MCF 10A (cell line): ENCODE data around the gene GSTT2. TPM values are rescaled to one million over a fixed set of nuclear protein-coding genes. Genes with fewer than 3 reads are reported as not detected.

ENCODE experiments used
- BruUV-seq: library from RNA; stranded (reverse); fragments of 400-500 nt; replicated peaks from 2 replicates; lab custom pipeline; 2021; lab: Mats Ljungman, UMichigan
- CTCF ChIA-PET: fragments of 300-600 bp; sonication (Branson Sonifier 250); formaldehyde crosslinking; extraction: SDS; loops from one replicate; lab custom pipeline; 2021; ENCODE audit warnings: antibody characterized with exemption, inconsistent platforms; lab: Yijun Ruan, JAX
- POLR2A ChIA-PET: fragments of 300-600, 350-650 bp; sonication (Branson Sonifier 250); formaldehyde crosslinking; extraction: SDS; loops from one replicate; lab custom pipeline; 2020; ENCODE audit warnings: antibody characterized with exemption, inconsistent platforms; lab: Yijun Ruan, JAX
- DNase-seq: peaks from one replicate; pipeline ENCODE4 v3.0.0-alpha.2; 2018; ENCODE audit not compliant: unreplicated experiment
- H3K27ac Mint-ChIP-seq: one replicate; pipeline ENCODE4 v1.8.0; 2022; ENCODE audit warnings: mild to moderate bottlenecking, low read depth, mixed read lengths; ENCODE audit not compliant: unreplicated experiment
- H3K27me3 Mint-ChIP-seq: one replicate; pipeline ENCODE4 v1.8.0; 2022; ENCODE audit warnings: mixed read lengths; ENCODE audit not compliant: insufficient read depth, unreplicated experiment
- H3K36me3 Mint-ChIP-seq: one replicate; pipeline ENCODE4 v1.8.0; 2022; ENCODE audit warnings: mild to moderate bottlenecking, moderate library complexity, mixed read lengths; ENCODE audit not compliant: insufficient read depth, unreplicated experiment
- H3K4me1 Mint-ChIP-seq: one replicate; pipeline ENCODE4 v1.8.0; 2022; ENCODE audit warnings: mixed read lengths; ENCODE audit not compliant: insufficient read depth, unreplicated experiment
- H3K4me3 Mint-ChIP-seq: one replicate; pipeline ENCODE4 v1.8.0; 2022; ENCODE audit warnings: mild to moderate bottlenecking, moderate library complexity, mixed read lengths; ENCODE audit not compliant: unreplicated experiment
- H3K9me3 Mint-ChIP-seq: one replicate; pipeline ENCODE4 v1.8.0; 2022; ENCODE audit warnings: mixed read lengths; ENCODE audit not compliant: unreplicated experiment
- intact Hi-C: fragments of 100-400 bp; cut with micrococcal nuclease; formaldehyde crosslinking; loops from 2 replicates; pipeline ENCODE4 v1.14.1; 2022
- total RNA-seq: library from RNA; stranded (reverse); gene quantifications from 2 replicates; pipeline ENCODE4 v1.2.3, GENCODE V29; 2022
- TF ChIP-seq, protein P1 (sequence below): fragments of 200-600 bp; IDR thresholded peaks from one replicate; pipeline ENCODE4 v1.8.0; 2022; ENCODE audit warnings: antibody characterized with exemption, mild to moderate bottlenecking; ENCODE audit not compliant: unreplicated experiment

Gene GSTT2
- total RNA-seq, 1 experiment from 2014 or later, result not detected

DNA sequence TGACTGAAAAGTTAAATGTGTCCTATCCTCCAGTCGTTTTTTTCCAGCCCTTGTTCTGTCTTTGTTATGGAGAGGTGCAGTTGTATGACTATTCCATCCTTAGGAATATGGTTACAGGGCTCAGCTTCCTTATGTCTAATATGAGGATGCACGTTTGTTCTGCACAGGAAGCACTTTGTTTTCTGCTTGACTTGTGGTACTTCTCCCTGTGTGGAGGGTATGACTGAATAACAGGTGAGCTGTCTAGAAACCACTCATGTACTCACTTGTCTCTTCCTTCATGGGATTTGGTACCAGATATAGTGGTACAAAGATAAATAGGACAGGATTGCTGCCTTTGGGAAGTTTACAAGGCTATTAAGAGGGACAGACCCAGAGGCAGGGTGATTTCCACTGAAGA is 48.6 kb downstream of the GSTT2 start:
- Mint-ChIP-seq H3K27me3 (no peaks in the 10 kb centered on the region), H3K36me3 (peaks cover 5% of the 10 kb centered on the region), H3K4me3 (no peak overlapping the region), H3K4me1 (no peaks in the 10 kb centered on the region), H3K9me3 (peaks cover 8% of the 10 kb centered on the region), H3K27ac (no peak overlapping the region)
- no TSS peak for BruUV-seq
- DNase-seq, result no peak
- POLR2A ChIA-PET, result interaction anchor here (0.5 kb wide), 1 partner anchor 15 kb away, joined by 4 read pairs; no protein-coding TSS in a partner anchor
- CTCF ChIA-PET, result no interaction called here
- intact Hi-C loops, result no loop called here
- TF ChIP-seq, protein P1, sequence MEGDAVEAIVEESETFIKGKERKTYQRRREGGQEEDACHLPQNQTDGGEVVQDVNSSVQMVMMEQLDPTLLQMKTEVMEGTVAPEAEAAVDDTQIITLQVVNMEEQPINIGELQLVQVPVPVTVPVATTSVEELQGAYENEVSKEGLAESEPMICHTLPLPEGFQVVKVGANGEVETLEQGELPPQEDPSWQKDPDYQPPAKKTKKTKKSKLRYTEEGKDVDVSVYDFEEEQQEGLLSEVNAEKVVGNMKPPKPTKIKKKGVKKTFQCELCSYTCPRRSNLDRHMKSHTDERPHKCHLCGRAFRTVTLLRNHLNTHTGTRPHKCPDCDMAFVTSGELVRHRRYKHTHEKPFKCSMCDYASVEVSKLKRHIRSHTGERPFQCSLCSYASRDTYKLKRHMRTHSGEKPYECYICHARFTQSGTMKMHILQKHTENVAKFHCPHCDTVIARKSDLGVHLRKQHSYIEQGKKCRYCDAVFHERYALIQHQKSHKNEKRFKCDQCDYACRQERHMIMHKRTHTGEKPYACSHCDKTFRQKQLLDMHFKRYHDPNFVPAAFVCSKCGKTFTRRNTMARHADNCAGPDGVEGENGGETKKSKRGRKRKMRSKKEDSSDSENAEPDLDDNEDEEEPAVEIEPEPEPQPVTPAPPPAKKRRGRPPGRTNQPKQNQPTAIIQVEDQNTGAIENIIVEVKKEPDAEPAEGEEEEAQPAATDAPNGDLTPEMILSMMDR, result no peak

DNA sequence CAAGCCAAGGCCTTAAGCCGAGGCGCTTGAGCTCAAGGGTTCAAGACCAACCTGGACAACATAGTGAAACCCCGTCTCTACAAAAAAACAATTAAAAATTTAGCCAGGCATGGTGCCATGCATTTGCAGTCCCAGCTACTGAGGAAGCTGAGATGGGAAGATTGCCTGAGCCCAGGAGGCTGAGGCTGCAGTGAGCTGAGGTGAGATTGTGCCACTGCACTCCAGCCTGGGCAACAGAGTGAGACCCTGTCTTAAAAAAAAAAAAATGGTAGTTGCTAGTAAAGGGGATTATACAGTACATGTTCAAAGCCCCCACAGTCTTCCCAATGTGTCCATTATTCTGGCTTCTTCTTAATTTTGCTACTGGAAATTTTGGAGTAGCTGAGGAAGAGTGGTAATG is 49.4 kb downstream of the GSTT2 start:
- TF ChIP-seq, protein P1, result no peak

DNA sequence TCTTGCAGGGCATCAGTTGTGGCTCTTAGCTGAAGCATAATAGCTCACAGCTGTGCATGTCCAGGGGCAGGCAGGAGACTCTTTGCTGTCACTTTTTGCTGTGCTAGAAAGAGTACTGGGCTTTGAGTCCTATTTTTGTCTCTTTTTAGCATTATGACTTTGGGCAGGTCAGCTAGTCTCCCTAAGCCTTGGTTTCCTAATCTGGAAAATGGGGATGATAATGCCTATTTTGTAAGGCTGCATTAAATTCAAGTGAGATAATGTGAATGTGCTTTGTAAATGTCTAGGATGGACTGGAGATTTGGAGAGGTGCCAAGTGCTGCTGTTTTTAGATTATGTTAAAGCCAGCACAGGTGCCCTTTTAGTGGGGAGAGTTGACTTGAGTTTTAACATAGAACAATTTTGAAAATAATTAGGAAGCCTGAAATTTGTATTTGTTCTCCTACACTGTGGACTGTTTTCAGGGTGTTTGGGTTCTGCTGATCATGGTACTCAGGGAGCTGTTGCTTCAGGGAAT is 50.3 kb downstream of the GSTT2 start:
- peaks cover 6% of the 10 kb centered on the region for H3K4me1 Mint-ChIP-seq
- CTCF ChIA-PET, result no interaction called here
- no peaks in the 10 kb centered on the region for H3K27me3 Mint-ChIP-seq
- peaks cover 5% of the 10 kb centered on the region for H3K36me3 Mint-ChIP-seq
- POLR2A ChIA-PET, result interaction anchor here (1.2 to 1.4 kb wide), 2 partner anchors 18 to 19 kb away, joined by 4 to 5 read pairs; partner anchors contain the start of gene CABIN1
- DNase-seq, result no peak
- H3K9me3 Mint-ChIP-seq, result no peaks in the 10 kb centered on the region
- TF ChIP-seq, protein P1, result no peak
- H3K27ac Mint-ChIP-seq, result no peak overlapping the region
- intact Hi-C loops, result no loop called here
- no TSS peak for BruUV-seq
- no peak overlapping the region for H3K4me3 Mint-ChIP-seq

More for the DNA sequence above, 49.4 kb downstream of the GSTT2 start:
- CTCF ChIA-PET, result interaction anchor here (0.6 kb wide), 1 partner anchor 126 kb away, joined by 3 read pairs; no protein-coding TSS in a partner anchor
- no peak for DNase-seq
- Mint-ChIP-seq H3K27ac (no peak overlapping the region), H3K4me1 (no peaks in the 10 kb centered on the region), H3K36me3 (peaks cover 5% of the 10 kb centered on the region), H3K9me3 (peaks cover 4% of the 10 kb centered on the region), H3K4me3 (no peak overlapping the region), H3K27me3 (no peaks in the 10 kb centered on the region)
- POLR2A ChIA-PET, result interaction anchor here (0.6 to 1.4 kb wide), 3 partner anchors 12 to 18 kb away, joined by 3 to 5 read pairs (median 3); partner anchors contain the start of gene CABIN1
- no TSS peak for BruUV-seq
- intact Hi-C loops, result no loop called here

Other genes starting within 250 kb of the GSTT2 start
- gene ZNF70, start 229.0 kb upstream of the GSTT2 start, total RNA-seq, result 3.3 and 4.5 TPM in 2 replicates
- not detected in 2 replicates for gene VPREB3, start 225.7 kb upstream of the GSTT2 start, total RNA-seq
- not detected in 2 replicates for gene C22orf15, start 217.1 kb upstream of the GSTT2 start, total RNA-seq
- gene CHCHD10, start 212.2 kb upstream of the GSTT2 start, total RNA-seq, result 86.0 and 90.1 TPM in 2 replicates
- gene MMP11, start 207.3 kb upstream of the GSTT2 start, total RNA-seq, result 0.44 TPM in 1 of 2 replicates, not detected in the other
- 83.7 and 115 TPM in 2 replicates for gene SMARCB1, start 193.2 kb upstream of the GSTT2 start, total RNA-seq
- not detected in 2 replicates for gene DERL3, start 141.1 kb upstream of the GSTT2 start, total RNA-seq
- gene SLC2A11, start 122.3 kb upstream of the GSTT2 start, total RNA-seq, result 9.6 and 11.3 TPM in 2 replicates
- gene MIF, start 85.8 kb upstream of the GSTT2 start, total RNA-seq, result 1,031 and 1,126 TPM in 2 replicates
- 15.6 and 22.7 TPM in 2 replicates for gene GSTT2B, start 18.9 kb upstream of the GSTT2 start, total RNA-seq
- gene DDTL, start 13.2 kb upstream of the GSTT2 start, total RNA-seq, result 2.1 and 2.5 TPM in 2 replicates
- gene DDT, start 5.7 kb upstream of the GSTT2 start, total RNA-seq, result 127 and 155 TPM in 2 replicates
- not detected in 2 replicates for gene GSTT4, start 25.3 kb downstream of the GSTT2 start, total RNA-seq
- gene CABIN1, start 31.2 kb downstream of the GSTT2 start, total RNA-seq, result 47.4 and 47.5 TPM in 2 replicates
- 13.3 and 32.8 TPM in 2 replicates for gene SUSD2, start 201.4 kb downstream of the GSTT2 start, total RNA-seq